Measurements from ENCODE around the gene CORO2A.

- TF ChIP-seq CTCF (IDR thresholded peaks at IDR 0.05; ENCODE audit: low read depth, low read length) (no peak), EZH2phosphoT487 (IDR thresholded peaks at IDR 0.05; ENCODE audit: low read depth) (no peak)
These were observed 36.1 kb upstream of the CORO2A start for GRCh38 chr9:98228392-98229089.

All from OCI-LY3 (cell line).